ENCODE results near the gene SPATA45. TPM values are rescaled to one million over a fixed set of nuclear protein-coding genes. Genes with fewer than 3 reads are reported as not detected.

SPATA45 gene
- total and polyA plus RNA-seq, 8 donors = 0.34 to 0.89 (median 0.50) TPM; not detected in 2

Other genes starting within 250 kb of the SPATA45 start
- 10 to 100 TPM; 14.0 to 57.7 TPM for gene ATF3, start 238.9 kb downstream of the SPATA45 start, total RNA-seq
- 10 to 100 TPM in 5 of 6 donors, 1 to 10 TPM in 1; 5.6 to 81.8 (median 25.1) TPM for gene ATF3, start 238.9 kb downstream of the SPATA45 start, polyA plus RNA-seq (ENCODE audit: insufficient read length in 6 of 6)
- 1 to 10 TPM; 6.4 to 9.0 TPM for gene BATF3, start 147.8 kb downstream of the SPATA45 start, total RNA-seq
- 1 to 10 TPM; 1.3 to 3.6 (median 1.9) TPM for gene BATF3, start 147.8 kb downstream of the SPATA45 start, polyA plus RNA-seq (ENCODE audit: insufficient read length in 6 of 6)
- 10 to 100 TPM; 31.1 to 33.5 TPM for gene NSL1, start 55.9 kb downstream of the SPATA45 start, total RNA-seq
- 10 to 100 TPM; 34.8 to 43.7 (median 42.1) TPM for gene NSL1, start 55.9 kb downstream of the SPATA45 start, polyA plus RNA-seq (ENCODE audit: insufficient read length in 6 of 6)
- 10 to 100 TPM; 10.4 to 13.4 TPM for gene TATDN3, start 55.8 kb downstream of the SPATA45 start, total RNA-seq
- gene TATDN3, start 55.8 kb downstream of the SPATA45 start, polyA plus RNA-seq (ENCODE audit: insufficient read length in 6 of 6) = 10 to 100 TPM; 14.3 to 19.9 (median 15.8) TPM
- gene FLVCR1, start 10.6 kb upstream of the SPATA45 start, total RNA-seq = 10 to 100 TPM in 1 of 2 donors, 1 to 10 TPM in 1; 6.1 to 13.0 TPM
- 10 to 100 TPM; 18.0 to 29.4 (median 23.1) TPM for gene FLVCR1, start 10.6 kb upstream of the SPATA45 start, polyA plus RNA-seq (ENCODE audit: insufficient read length in 6 of 6)
- gene VASH2, start 102.9 kb upstream of the SPATA45 start, total RNA-seq = 1 to 10 TPM; 2.4 to 7.7 TPM
- gene VASH2, start 102.9 kb upstream of the SPATA45 start, polyA plus RNA-seq (ENCODE audit: insufficient read length in 6 of 6) = 10 to 100 TPM; 28.3 to 38.6 (median 31.6) TPM
- gene ANGEL2, start 168.2 kb upstream of the SPATA45 start, total RNA-seq = 10 to 100 TPM; 24.0 to 35.2 TPM
- gene ANGEL2, start 168.2 kb upstream of the SPATA45 start, polyA plus RNA-seq (ENCODE audit: insufficient read length in 6 of 6) = 10 to 100 TPM; 41.8 to 56.9 (median 47.1) TPM
- gene RPS6KC1, start 203.6 kb upstream of the SPATA45 start, total RNA-seq = 10 to 100 TPM; 15.8 to 18.8 TPM
- gene RPS6KC1, start 203.6 kb upstream of the SPATA45 start, polyA plus RNA-seq (ENCODE audit: insufficient read length in 6 of 6) = 10 to 100 TPM; 22.1 to 25.2 (median 23.8) TPM